Osteocyte (in vitro differentiated cells): ENCODE data around the gene FAM181A. TPM values are rescaled to one million over a fixed set of nuclear protein-coding genes. Genes with fewer than 3 reads are reported as not detected.

Experiments used
- DNase-seq: peaks from one replicate; pipeline ENCODE4 v3.0.0; 2021; ENCODE audit warnings: mixed read lengths; ENCODE audit not compliant: unreplicated experiment; ENCODE audit errors: extremely low spot score
- H3K27ac Mint-ChIP-seq: one replicate; pipeline ENCODE4 v1.8.0; 2021; ENCODE audit warnings: mild to moderate bottlenecking, mixed read lengths; ENCODE audit not compliant: unreplicated experiment
- H3K27me3 Mint-ChIP-seq: one replicate; pipeline ENCODE4 v1.8.0; 2021; ENCODE audit warnings: mixed read lengths; ENCODE audit not compliant: unreplicated experiment
- H3K36me3 Mint-ChIP-seq: one replicate; pipeline ENCODE4 v1.8.0; 2021; ENCODE audit warnings: mixed read lengths; ENCODE audit not compliant: unreplicated experiment
- H3K4me1 Mint-ChIP-seq: one replicate; pipeline ENCODE4 v1.8.0; 2021; ENCODE audit warnings: mixed read lengths; ENCODE audit not compliant: unreplicated experiment
- H3K4me3 Mint-ChIP-seq: one replicate; pipeline ENCODE4 v1.8.0; 2021; ENCODE audit warnings: mild to moderate bottlenecking, moderate library complexity, mixed read lengths; ENCODE audit not compliant: unreplicated experiment
- H3K9me3 Mint-ChIP-seq: one replicate; pipeline ENCODE4 v1.8.0; 2021; ENCODE audit warnings: mixed read lengths; ENCODE audit not compliant: unreplicated experiment
- CTCF ChIP-seq: fragments of 200-600 bp; sonication (generic); IDR thresholded peaks from 2 replicates; pipeline ENCODE4 v1.5.0; 2021; ENCODE audit warnings: antibody characterized with exemption, mild to moderate bottlenecking, moderate library complexity
- total RNA-seq: library from RNA; stranded (reverse); gene quantifications from 2 replicates; pipeline ENCODE4 v1.2.1, GENCODE V29; 2021

FAM181A gene
- total RNA-seq, 1 donor from 2014 or later = not detected

- no peak overlapping the region for H3K27ac Mint-ChIP-seq
- no peaks in the 10 kb centered on the region for H3K4me1 Mint-ChIP-seq
- no peaks in the 10 kb centered on the region for H3K27me3 Mint-ChIP-seq
- no peaks in the 10 kb centered on the region for H3K9me3 Mint-ChIP-seq
- no peak for DNase-seq
- H3K4me3 Mint-ChIP-seq = no peak overlapping the region
- TF ChIP-seq CTCF = no peak
- H3K36me3 Mint-ChIP-seq = no peaks in the 10 kb centered on the region
Measured at GRCh38 chr14:93903342-93904184, 23.6 kb upstream of the FAM181A start.

DNA sequence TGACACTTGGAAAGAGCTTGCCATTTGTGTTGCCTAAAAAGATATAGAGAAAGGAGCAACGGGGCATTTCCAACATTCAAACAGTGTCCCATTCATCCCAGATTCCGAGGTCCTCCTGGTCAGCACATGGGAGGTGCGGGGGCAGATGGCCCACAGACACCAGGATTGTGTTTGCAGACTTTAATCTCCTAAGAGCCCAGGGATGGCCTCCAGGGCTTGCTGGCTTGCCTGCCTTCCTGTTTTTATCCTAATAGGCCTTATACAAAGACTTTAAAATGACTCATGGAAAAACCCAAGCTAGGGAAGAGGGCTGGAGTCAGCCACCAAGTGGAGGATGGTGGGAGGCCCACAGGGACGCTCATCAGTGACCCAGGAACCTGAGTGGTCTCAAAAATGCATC, 21.5 kb upstream of the FAM181A start:
- no peak for DNase-seq
- TF ChIP-seq CTCF = no peak
- Mint-ChIP-seq H3K4me3 (no peak overlapping the region), H3K9me3 (no peaks in the 10 kb centered on the region), H3K27me3 (no peaks in the 10 kb centered on the region), H3K27ac (no peak overlapping the region), H3K36me3 (no peaks in the 10 kb centered on the region), H3K4me1 (no peaks in the 10 kb centered on the region)

DNA sequence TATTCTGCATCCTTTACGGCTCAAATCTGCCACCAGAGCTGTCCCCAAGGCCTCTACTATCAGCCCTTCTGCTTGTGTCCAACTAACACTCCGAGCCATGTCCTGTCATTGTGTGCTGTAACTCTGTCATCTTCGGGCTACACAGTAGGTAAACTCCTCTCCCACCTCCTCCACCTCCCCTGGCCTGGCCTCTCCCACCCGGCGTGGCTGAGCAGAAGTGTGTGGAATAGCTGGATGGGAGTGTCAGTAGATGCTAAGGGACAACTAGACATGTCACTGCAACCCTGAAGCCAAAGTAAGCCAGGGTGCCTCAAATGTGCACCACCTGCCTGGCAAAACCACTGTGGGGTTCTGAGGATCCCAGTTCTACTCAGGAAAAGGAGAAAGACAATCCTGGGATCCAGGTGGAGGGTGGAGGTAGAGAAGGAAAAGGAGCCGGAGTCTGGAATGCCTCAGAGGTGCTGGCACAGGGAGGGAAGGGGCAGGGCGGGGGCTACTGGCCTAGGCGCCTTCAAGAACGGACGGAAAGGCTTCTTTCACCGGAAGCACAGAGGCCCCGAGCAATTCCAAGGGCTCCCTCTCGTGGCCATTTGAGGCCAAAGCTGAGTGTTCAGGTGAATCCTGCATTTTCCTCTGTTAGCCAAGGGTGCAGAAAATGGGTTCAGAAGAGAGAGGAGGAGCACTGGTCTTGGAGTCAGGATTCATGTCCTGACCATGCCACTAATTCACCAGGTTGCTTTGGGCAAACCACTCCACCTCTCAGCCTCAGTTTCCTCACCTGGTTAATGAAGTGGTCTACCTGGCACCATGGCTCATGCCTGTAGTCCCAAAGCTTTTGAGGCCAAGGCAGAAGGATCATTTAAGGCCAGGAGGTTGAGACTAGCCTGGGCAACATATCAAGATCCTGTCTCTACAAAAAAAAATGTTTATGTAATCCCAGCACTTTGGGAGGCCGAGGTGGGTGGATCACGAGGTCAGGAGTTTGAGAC, 20.5 kb upstream of the FAM181A start:
- H3K36me3 Mint-ChIP-seq = no peaks in the 10 kb centered on the region
- H3K4me1 Mint-ChIP-seq = no peaks in the 10 kb centered on the region
- no peak overlapping the region for H3K27ac Mint-ChIP-seq

DNA sequence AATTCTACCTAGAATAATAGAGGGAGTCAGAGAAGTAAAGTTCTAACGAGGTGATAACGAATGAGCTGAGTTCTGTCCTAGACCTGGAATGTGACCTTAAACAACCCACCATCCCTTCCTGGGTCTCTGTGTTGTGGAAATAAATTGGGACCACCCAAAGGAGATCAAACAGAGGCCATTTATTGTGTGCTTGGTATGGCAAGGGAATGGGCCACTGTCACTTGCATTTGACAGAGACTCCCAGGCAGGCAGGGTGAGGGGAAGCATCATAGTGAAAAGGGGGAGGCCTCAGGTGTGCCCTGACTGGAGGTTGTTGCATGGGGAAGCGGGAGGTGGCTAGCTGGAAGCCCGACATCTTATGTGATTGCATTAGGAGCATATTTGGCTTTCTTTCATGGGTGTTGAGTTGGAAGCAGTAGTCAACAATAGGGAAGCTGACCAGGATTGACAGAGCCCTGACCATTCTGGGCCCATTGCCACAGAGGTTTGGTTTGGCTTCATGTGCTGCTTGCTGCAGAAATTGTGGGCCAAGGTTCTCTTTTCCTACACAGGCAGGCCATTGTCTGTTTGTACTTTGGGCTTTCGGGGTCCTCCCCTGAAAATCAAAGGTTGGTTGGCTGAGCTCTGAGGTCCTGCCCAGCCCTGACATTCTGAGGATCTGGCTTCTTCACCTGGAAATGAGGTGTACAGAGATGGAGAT, 17.6 kb upstream of the FAM181A start:
- no peak for TF ChIP-seq CTCF
- Mint-ChIP-seq H3K27me3 (no peaks in the 10 kb centered on the region), H3K36me3 (no peaks in the 10 kb centered on the region), H3K4me3 (no peak overlapping the region), H3K27ac (no peak overlapping the region), H3K4me1 (no peaks in the 10 kb centered on the region), H3K9me3 (peaks cover 6% of the 10 kb centered on the region)
- no peak for DNase-seq

More for the DNA sequence above, 20.5 kb upstream of the FAM181A start:
- Mint-ChIP-seq H3K4me3 (no peak overlapping the region), H3K27me3 (no peaks in the 10 kb centered on the region), H3K9me3 (no peaks in the 10 kb centered on the region)
- TF ChIP-seq CTCF = peak; percentile 45
- DNase-seq = no peak
